Keratinocyte (primary cell): ENCODE results near the gene CHSY1. TPM values are rescaled to one million over a fixed set of nuclear protein-coding genes. Genes with fewer than 3 reads are reported as not detected.
A peak's percentile ranks its signal among the peaks of the same experiment; 100 is the strongest.

ENCODE experiments used
- DNase-seq: peaks from one replicate; pipeline ENCODE4 v3.0.0-alpha.2; 2011; ENCODE audit warnings: low read depth, missing footprints, low spot score
- FAIRE-seq: peaks from 2 replicates; lab custom pipeline; 2011; peaks lifted over from hg19 to GRCh38; lab: Jason Lieb, UNC
- H2AFZ ChIP-seq: 2 replicates; pipeline ENCODE4 v1.6.0; 2012; ENCODE audit warnings: low read length, control low read depth, inconsistent platforms; ENCODE audit not compliant: control insufficient read depth
- H3K27ac ChIP-seq: 2 replicates; pipeline ENCODE4 v1.5.1; 2011; ENCODE audit warnings: low read length; ENCODE audit not compliant: control insufficient read depth, insufficient read depth
- H3K27me3 ChIP-seq: 3 replicates; pipeline ENCODE4 v1.6.0; 2011; ENCODE audit warnings: low read length; ENCODE audit not compliant: control insufficient read depth, insufficient read depth; ENCODE audit errors: extremely low read depth
- H3K36me3 ChIP-seq, 2 experiments: 2 replicates in 1 of 2; 3 replicates in 1 of 2; pipeline ENCODE4 v1.5.1; 2011; ENCODE audit warnings: low read length in 2 of 2, mild to moderate bottlenecking in 1 of 2; ENCODE audit not compliant: control insufficient read depth in 2 of 2, insufficient read depth in 2 of 2; ENCODE audit errors: extremely low read depth in 1 of 2
- H3K4me1 ChIP-seq: 3 replicates; pipeline ENCODE4 v1.5.1; 2011; ENCODE audit warnings: low read length; ENCODE audit not compliant: control insufficient read depth, insufficient read depth; ENCODE audit errors: extremely low read depth
- H3K4me2 ChIP-seq: 3 replicates; pipeline ENCODE4 v1.6.0; 2011; ENCODE audit warnings: low read depth, low read length; ENCODE audit not compliant: control insufficient read depth, insufficient read depth; ENCODE audit errors: extremely low read depth
- H3K4me3 ChIP-seq, 3 experiments: fragments of 200-600 bp in 1 of 3; sonication (generic) in 1 of 3; 2 replicates in 2 of 3; 3 replicates in 1 of 3; pipeline ENCODE4 v1.5.1; 2011 to 2016; ENCODE audit warnings: low read length in 3 of 3, mild to moderate bottlenecking in 3 of 3, control low read depth in 2 of 3, inconsistent platforms in 1 of 3, low read depth in 1 of 3, mixed read lengths in 1 of 3, mixed run types in 1 of 3, moderate library complexity in 1 of 3; ENCODE audit not compliant: control insufficient read depth in 2 of 3, insufficient read depth in 2 of 3; ENCODE audit errors: extremely low read depth in 1 of 3
- H3K79me2 ChIP-seq: 2 replicates; pipeline ENCODE4 v1.6.0; 2012; ENCODE audit warnings: low read length; ENCODE audit not compliant: control insufficient read depth, insufficient read depth
- H3K9ac ChIP-seq: 3 replicates; pipeline ENCODE4 v1.6.0; 2011; ENCODE audit warnings: low read length; ENCODE audit not compliant: control insufficient read depth, insufficient read depth; ENCODE audit errors: extremely low read depth
- H3K9me1 ChIP-seq: 3 replicates; pipeline ENCODE4 v1.6.0; 2011; ENCODE audit warnings: low read length; ENCODE audit not compliant: control insufficient read depth, insufficient read depth; ENCODE audit errors: extremely low read depth
- H3K9me3 ChIP-seq: 2 replicates; pipeline ENCODE4 v1.5.1; 2012; ENCODE audit warnings: low read depth, low read length; ENCODE audit not compliant: control insufficient read depth
- H4K20me1 ChIP-seq: 3 replicates; pipeline ENCODE4 v1.6.0; 2011; ENCODE audit warnings: low read length; ENCODE audit not compliant: control insufficient read depth, insufficient read depth; ENCODE audit errors: extremely low read depth
- CTCF ChIP-seq, 3 experiments: IDR thresholded peaks in 1 of 3; conservative IDR thresholded peaks in 1 of 3; optimal IDR thresholded peaks in 1 of 3; 2 replicates in 2 of 3; 3 replicates in 1 of 3; pipeline versions ENCODE3 to v1.5.1; 2011; ENCODE audit warnings: low read length in 3 of 3, mild to moderate bottlenecking in 3 of 3, moderate library complexity in 2 of 3, control low read depth in 1 of 3, inconsistent platforms in 1 of 3; ENCODE audit not compliant: insufficient read depth in 2 of 3; ENCODE audit errors: extremely low read depth in 1 of 3
- EZH2 ChIP-seq: IDR thresholded peaks from one replicate; pipeline ENCODE4 v1.6.1; 2012; ENCODE audit warnings: inconsistent platforms, mild to moderate bottlenecking, low read length, moderate library complexity
- dilution Hi-C: fragments of 300-500 bp; cut with MboI; formaldehyde crosslinking; loops from one replicate; pipeline ENCODE4 v1.7.0; 2020; ENCODE audit warnings: low sequenced_read_pairs; ENCODE audit not compliant: extremely low pct_ligation_motif_present
- polyA plus RNA-seq, 5 experiments: library from polyadenylated mRNA; depleted of rRNA in 3 of 5; stranded (reverse) in 3 of 5; stranded (forward) in 1 of 5; unstranded in 1 of 5; fragments of >200 nt; gene quantifications; 1 replicate in 1 of 5; 2 replicates in 3 of 5; 3 replicates in 1 of 5; pipeline versions ENCODE4 v1.2.1 to v1.2.3, GENCODE V29; 2011 to 2012; ENCODE audit warnings: missing spikeins in 2 of 5, low read depth in 1 of 5, low replicate concordance in 1 of 5

Gene CHSY1
- polyA plus RNA-seq, 1 donor (not counting 4 experiments of a cell fraction or from before 2014, with no cell fraction given) = 27.0 TPM

GRCh38 chr15:101213570-101213969, 38.3 kb downstream of the CHSY1 start:
- Histone ChIP-seq H3K4me2 (peak overlapping the region; percentile 73), H3K27me3 (no peaks in the 10 kb centered on the region), H4K20me1 (peaks cover 3% of the 10 kb centered on the region), H3K79me2 (peaks cover 93% of the 10 kb centered on the region), H3K9ac (peak overlapping the region; percentile 39), H3K9me1 (no peaks in the 10 kb centered on the region), H3K36me3 (peaks cover 0 to 3% of the 10 kb centered on the region in 2 experiments), H3K4me1 (peaks cover 64% of the 10 kb centered on the region), H3K27ac (peak overlapping the region; percentile 72), H3K4me3 (peak overlapping the region in 2 of 3 experiments; percentile 50 to 59), H3K9me3 (no peaks in the 10 kb centered on the region), H2AFZ (no peak overlapping the region)
- dilution Hi-C loops = no loop called here
- no peak for TF ChIP-seq EZH2
- no peak for TF ChIP-seq CTCF (optimal IDR thresholded peaks at IDR 0.05 in 1 of 3, IDR thresholded peaks at IDR 0.05 in 1 of 3, conservative IDR thresholded peaks at IDR 0.05 in 1 of 3; ENCODE audit: extremely low read depth in 1 of 3, insufficient read depth in 2 of 3, low read length in 3 of 3)
- no peak for DNase-seq
- FAIRE-seq = peak; percentile 74

GRCh38 chr15:101213147-101213546, 38.7 kb downstream of the CHSY1 start:
- FAIRE-seq = no peak
- peaks cover 93% of the 10 kb centered on the region for H3K79me2 ChIP-seq

More at GRCh38 chr15:101213147-101213546, 38.7 kb downstream of the CHSY1 start:
- H3K4me2 ChIP-seq = peak overlapping the region; percentile 73
- peaks cover 67% of the 10 kb centered on the region for H3K4me1 ChIP-seq
- no peaks in the 10 kb centered on the region for H3K9me3 ChIP-seq
- peaks cover 0 to 3% of the 10 kb centered on the region in 2 experiments for H3K36me3 ChIP-seq
- TF ChIP-seq CTCF (optimal IDR thresholded peaks at IDR 0.05 in 1 of 3, IDR thresholded peaks at IDR 0.05 in 1 of 3, conservative IDR thresholded peaks at IDR 0.05 in 1 of 3; ENCODE audit: extremely low read depth in 1 of 3, insufficient read depth in 2 of 3, low read length in 3 of 3) (no peak), EZH2 (no peak)
- H4K20me1 ChIP-seq = peaks cover 3% of the 10 kb centered on the region
- no peaks in the 10 kb centered on the region for H3K27me3 ChIP-seq
- H3K9me1 ChIP-seq = no peaks in the 10 kb centered on the region
- no peak for DNase-seq
- peak overlapping the region; percentile 39 for H3K9ac ChIP-seq
- dilution Hi-C loops = no loop called here
- H2AFZ ChIP-seq = no peak overlapping the region
- H3K4me3 ChIP-seq = peak overlapping the region in 2 of 3 experiments; percentile 48 to 50
- peak overlapping the region; percentile 72 for H3K27ac ChIP-seq
